Gastroesophageal sphincter (tissue), 4 donors: Measurements from ENCODE around the gene GSK3A. TPM values are rescaled to one million over a fixed set of nuclear protein-coding genes. Genes with fewer than 3 reads are reported as not detected.

Source experiments
- ATAC-seq: fragments of 150-250 bp; one replicate; pipeline ENCODE4 v1.9.1; 2016; ENCODE audit warnings: mild to moderate bottlenecking, moderate library complexity
- H3K27ac ChIP-seq, 4 donors: fragments of 200-600 bp; sonication (generic) in 3 of 4; 1 replicate in 3 of 4; 2 replicates in 1 of 4; pipeline ENCODE4 v1.5.1; 2016 to 2019
- H3K27me3 ChIP-seq: fragments of 200-600 bp; sonication (generic); one replicate; pipeline ENCODE4 v1.5.1; 2019
- H3K36me3 ChIP-seq, 2 donors: fragments of 200-600 bp; sonication (generic); one replicate each; pipeline ENCODE4 v1.5.1; 2019; ENCODE audit warnings: control low read depth in 1 of 2
- H3K4me1 ChIP-seq, 3 donors: fragments of 200-600 bp; sonication (generic); 1 replicate in 2 of 3; 2 replicates in 1 of 3; pipeline ENCODE4 v1.5.1; 2016 to 2019; ENCODE audit warnings: control low read depth in 2 of 3
- H3K4me3 ChIP-seq, 2 donors: fragments of 200-600 bp; sonication (generic); one replicate each; pipeline ENCODE4 v1.5.1; 2019; ENCODE audit warnings: mild to moderate bottlenecking in 1 of 2, moderate library complexity in 1 of 2
- H3K9me3 ChIP-seq, 3 donors: fragments of 200-600 bp; sonication (generic); one replicate each; pipeline ENCODE4 v1.5.1; 2017 to 2019; ENCODE audit warnings: control low read depth in 2 of 3
- EP300 ChIP-seq: sonication (generic); formaldehyde crosslinking; IDR thresholded peaks from one replicate; pipeline ENCODE4 v1.6.1; 2017; ENCODE audit warnings: antibody characterized with exemption, mild to moderate bottlenecking
- POLR2A ChIP-seq, 2 donors: fragments of 450-650 bp; IDR thresholded peaks; one replicate each; pipeline ENCODE4 v1.6.1; 2017; ENCODE audit warnings: antibody characterized with exemption in 2 of 2, mild to moderate bottlenecking in 2 of 2, moderate library complexity in 1 of 2
- POLR2AphosphoS5 ChIP-seq: sonication (generic); formaldehyde crosslinking; IDR thresholded peaks from one replicate; pipeline ENCODE4 v1.6.1; 2017; ENCODE audit warnings: antibody characterized with exemption
- WGBS, 2 donors: methylation state at CpG; one replicate each; pipeline ENCODE4 v1.1.5; 2018; ENCODE audit warnings: low coverage in 1 of 2; 5-methylcytosine and 5-hydroxymethylcytosine counted together
- total RNA-seq, 4 donors: library from RNA; depleted of rRNA; stranded (reverse); fragments of >200 nt; gene quantifications; one replicate each; pipeline ENCODE4 v1.1.0, GENCODE V29; 2016
- TF ChIP-seq, protein P1 (sequence below), 4 experiments: fragments of 200-600 bp in 2 of 4; fragments of 450-650 bp in 2 of 4; sonication (generic) in 1 of 4; IDR thresholded peaks; one replicate each; pipeline ENCODE4 v1.5.1; 2017 to 2019; ENCODE audit warnings: antibody characterized with exemption in 4 of 4, mild to moderate bottlenecking in 2 of 4, moderate library complexity in 2 of 4

The GSK3A gene
- total RNA-seq, 4 donors from 2014 or later, result 30.8 to 51.0 (median 35.1) TPM

DNA sequence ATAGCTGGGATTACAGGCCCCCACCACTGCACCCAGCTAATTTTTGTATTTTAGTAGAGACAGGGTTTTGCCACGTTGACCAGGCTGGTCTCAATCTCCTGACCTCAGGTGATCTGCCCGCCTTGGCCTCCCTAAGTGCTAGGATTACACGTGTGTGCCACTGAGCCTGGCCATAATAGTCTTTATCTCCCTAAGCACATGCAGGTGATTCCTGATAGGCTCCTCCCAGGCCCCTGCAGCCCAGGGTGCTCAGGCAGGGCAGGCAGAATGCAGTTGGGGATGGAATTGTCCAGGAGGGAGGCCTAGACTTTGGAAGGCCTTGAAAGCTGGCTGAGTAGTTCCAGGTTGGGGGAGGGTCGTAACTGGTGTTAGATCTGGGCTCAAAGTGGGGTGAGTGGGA, 13.8 kb downstream of the GSK3A start:
- WGBS, 2 donors, result 40 to 72% methylated on average over 2 to 3 of the region's 4 CpGs

DNA sequence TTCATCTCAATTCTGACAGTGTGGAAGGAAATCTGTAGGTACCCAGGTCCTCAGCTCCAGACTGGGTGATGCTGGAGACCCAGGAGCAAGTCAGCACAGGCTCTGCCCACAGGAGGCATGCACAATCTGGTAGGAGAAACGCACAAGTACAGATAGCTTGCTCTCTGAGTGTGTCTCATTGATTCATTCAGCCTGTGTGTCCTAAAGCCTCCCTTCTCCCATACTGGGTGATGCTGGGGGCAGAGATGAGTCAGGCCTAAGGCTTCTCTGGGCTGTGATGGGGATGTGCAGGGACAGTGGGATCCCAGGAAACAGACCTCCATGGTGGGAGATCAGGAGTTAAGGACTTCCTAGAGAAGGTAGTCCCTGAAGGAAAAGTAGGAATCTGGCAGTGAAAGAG, 15.5 kb downstream of the GSK3A start:
- no peak for ATAC-seq
- TF ChIP-seq POLR2AphosphoS5 (no peak), POLR2A (IDR thresholded peaks at IDR 0.05) (no peak), EP300 (no peak)
- TF ChIP-seq, protein P1, sequence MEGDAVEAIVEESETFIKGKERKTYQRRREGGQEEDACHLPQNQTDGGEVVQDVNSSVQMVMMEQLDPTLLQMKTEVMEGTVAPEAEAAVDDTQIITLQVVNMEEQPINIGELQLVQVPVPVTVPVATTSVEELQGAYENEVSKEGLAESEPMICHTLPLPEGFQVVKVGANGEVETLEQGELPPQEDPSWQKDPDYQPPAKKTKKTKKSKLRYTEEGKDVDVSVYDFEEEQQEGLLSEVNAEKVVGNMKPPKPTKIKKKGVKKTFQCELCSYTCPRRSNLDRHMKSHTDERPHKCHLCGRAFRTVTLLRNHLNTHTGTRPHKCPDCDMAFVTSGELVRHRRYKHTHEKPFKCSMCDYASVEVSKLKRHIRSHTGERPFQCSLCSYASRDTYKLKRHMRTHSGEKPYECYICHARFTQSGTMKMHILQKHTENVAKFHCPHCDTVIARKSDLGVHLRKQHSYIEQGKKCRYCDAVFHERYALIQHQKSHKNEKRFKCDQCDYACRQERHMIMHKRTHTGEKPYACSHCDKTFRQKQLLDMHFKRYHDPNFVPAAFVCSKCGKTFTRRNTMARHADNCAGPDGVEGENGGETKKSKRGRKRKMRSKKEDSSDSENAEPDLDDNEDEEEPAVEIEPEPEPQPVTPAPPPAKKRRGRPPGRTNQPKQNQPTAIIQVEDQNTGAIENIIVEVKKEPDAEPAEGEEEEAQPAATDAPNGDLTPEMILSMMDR (IDR thresholded peaks at IDR 0.05), result no peak

More for the DNA sequence above, 13.8 kb downstream of the GSK3A start:
- Histone ChIP-seq H3K4me1 (peaks cover 0 to 18% (median 3%) of the 10 kb centered on the region in 3 donors), H3K36me3 (peaks cover 0 to 98% of the 10 kb centered on the region in 2 donors), H3K27ac (no peak overlapping the region), H3K4me3 (no peak overlapping the region), H3K27me3 (no peaks in the 10 kb centered on the region), H3K9me3 (no peaks in the 10 kb centered on the region)
- no peak for ATAC-seq
- TF ChIP-seq, protein P1 (IDR thresholded peaks at IDR 0.05), result no peak
- TF ChIP-seq POLR2AphosphoS5 (no peak), EP300 (no peak), POLR2A (IDR thresholded peaks at IDR 0.05) (no peak)

DNA sequence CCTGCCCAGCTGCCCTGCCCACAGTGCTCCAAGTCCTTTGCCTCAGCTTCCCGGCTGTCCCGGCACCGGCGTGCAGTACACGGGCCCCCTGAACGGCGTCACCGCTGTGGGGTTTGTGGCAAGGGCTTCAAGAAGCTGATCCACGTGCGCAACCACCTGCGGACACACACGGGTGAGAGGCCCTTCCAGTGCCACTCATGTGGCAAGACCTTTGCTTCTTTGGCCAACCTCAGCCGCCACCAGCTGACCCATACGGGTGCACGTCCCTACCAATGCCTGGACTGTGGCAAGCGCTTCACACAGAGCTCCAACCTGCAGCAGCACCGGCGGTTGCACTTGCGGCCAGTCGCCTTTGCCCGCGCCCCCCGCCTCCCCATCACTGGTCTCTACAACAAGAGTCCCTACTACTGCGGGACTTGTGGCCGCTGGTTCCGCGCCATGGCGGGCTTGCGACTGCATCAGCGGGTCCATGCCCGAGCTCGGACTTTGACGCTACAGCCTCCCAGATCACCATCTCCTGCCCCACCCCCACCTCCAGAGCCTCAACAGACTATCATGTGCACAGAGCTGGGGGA, 16.6 kb downstream of the GSK3A start:
- no peaks in the 10 kb centered on the region for H3K27me3 ChIP-seq
- H3K36me3 ChIP-seq, result peaks cover 0 to 69% of the 10 kb centered on the region in 2 donors
- H3K27ac ChIP-seq, result no peak overlapping the region
- WGBS, 2 donors, result no CpG with 5 or more reads among the region's 33 CpGs
- no peak for TF ChIP-seq POLR2A (IDR thresholded peaks at IDR 0.05)
- TF ChIP-seq POLR2AphosphoS5, result no peak
- TF ChIP-seq, protein P1 (IDR thresholded peaks at IDR 0.05), result no peak
- no peak for TF ChIP-seq EP300
- no peaks in the 10 kb centered on the region for H3K9me3 ChIP-seq
- ATAC-seq, result no peak
- H3K4me1 ChIP-seq, result peaks cover 0 to 34% (median 9%) of the 10 kb centered on the region in 3 donors
- no peak overlapping the region for H3K4me3 ChIP-seq

More for the DNA sequence above, 15.5 kb downstream of the GSK3A start:
- H3K4me1 ChIP-seq, result peaks cover 0 to 24% (median 3%) of the 10 kb centered on the region in 3 donors
- no peaks in the 10 kb centered on the region for H3K9me3 ChIP-seq
- H3K27ac ChIP-seq, result no peak overlapping the region
- peaks cover 0 to 80% of the 10 kb centered on the region in 2 donors for H3K36me3 ChIP-seq
- no peaks in the 10 kb centered on the region for H3K27me3 ChIP-seq
- H3K4me3 ChIP-seq, result no peak overlapping the region
- no CpG with 5 or more reads among the region's 1 CpG for WGBS, 2 donors

DNA sequence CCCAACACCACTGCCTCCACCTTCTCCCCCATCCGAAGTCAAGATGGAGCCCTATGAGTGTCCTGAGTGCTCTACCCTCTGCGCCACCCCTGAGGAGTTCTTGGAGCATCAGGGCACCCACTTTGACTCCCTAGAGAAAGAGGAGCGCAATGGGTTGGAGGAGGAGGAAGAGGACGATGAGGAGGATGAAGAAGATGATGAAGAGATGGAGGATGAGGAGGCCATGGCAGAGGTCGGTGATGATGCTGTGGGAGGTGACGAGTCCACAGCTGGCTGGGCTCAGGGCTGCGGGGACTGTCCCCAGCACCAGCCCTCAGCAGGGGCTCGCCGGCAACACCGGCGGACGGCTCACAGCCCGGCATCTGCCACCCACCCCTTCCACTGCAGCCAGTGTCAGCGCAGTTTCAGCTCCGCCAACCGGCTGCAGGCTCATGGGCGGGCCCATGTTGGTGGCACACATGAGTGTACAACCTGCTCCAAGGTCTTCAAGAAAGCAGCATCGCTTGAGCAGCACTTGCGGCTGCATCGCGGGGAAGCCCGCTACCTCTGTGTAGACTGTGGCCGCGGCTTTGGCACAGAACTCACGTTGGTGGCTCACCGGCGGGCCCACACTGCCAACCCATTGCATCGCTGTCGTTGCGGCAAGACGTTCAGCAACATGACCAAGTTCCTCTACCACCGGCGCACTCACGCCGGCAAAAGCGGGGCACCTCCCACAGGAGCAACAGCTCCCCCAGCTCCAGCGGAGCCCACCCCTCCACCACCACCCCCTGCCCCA, 17.3 kb downstream of the GSK3A start:
- Histone ChIP-seq H3K27ac (no peak overlapping the region), H3K9me3 (no peaks in the 10 kb centered on the region), H3K4me1 (peaks cover 0 to 32% (median 11%) of the 10 kb centered on the region in 3 donors), H3K27me3 (no peaks in the 10 kb centered on the region), H3K4me3 (no peak overlapping the region), H3K36me3 (peaks cover 0 to 62% of the 10 kb centered on the region in 2 donors)
- 87% methylated on average over 4 of the region's 37 CpGs; no CpG with 5 or more reads in 1 of the 2 donors for WGBS, 2 donors
- TF ChIP-seq, protein P1 (IDR thresholded peaks at IDR 0.05), result no peak
- TF ChIP-seq POLR2A (IDR thresholded peaks at IDR 0.05) (no peak), EP300 (no peak), POLR2AphosphoS5 (no peak)
- no peak for ATAC-seq
